OCI-LY3 (cell line): ENCODE measurements around the gene ERLIN1.

Source experiments
- H2AFZ ChIP-seq: fragments of 200-600, 300-600 bp; shearing (Covaris generic); 2 replicates; pipeline ENCODE4 v1.6.0; 2014; ENCODE audit warnings: antibody characterized with exemption, low read depth, low read length
- H3K27ac ChIP-seq: fragments of 200-600, 300-600 bp; sonication (generic); 2 replicates; pipeline ENCODE4 v1.5.1; 2014; ENCODE audit warnings: mild to moderate bottlenecking, low read length, moderate library complexity, mixed read lengths
- H3K27me3 ChIP-seq: fragments of 200-600, 300-600 bp; sonication (generic); 2 replicates; pipeline ENCODE4 v1.6.1; 2014; ENCODE audit warnings: low read depth, low read length, mixed read lengths
- H3K36me3 ChIP-seq: fragments of 200-600, 300-600 bp; sonication (generic); replicated peaks from 2 replicates; pipeline ENCODE3; 2014; ENCODE audit warnings: low read depth, low read length, mixed read lengths
- H3K4me1 ChIP-seq: fragments of 300-600, 200-600 bp; sonication (generic); 2 replicates; pipeline ENCODE4 v1.6.1; 2014; ENCODE audit warnings: low read length, mixed read lengths
- H3K4me2 ChIP-seq: fragments of 200-600, 300-600 bp; sonication (generic); 2 replicates; pipeline ENCODE4 v1.6.1; 2014; ENCODE audit warnings: low read length, mixed read lengths
- H3K4me3 ChIP-seq: fragments of 300-600, 200-600 bp; sonication (generic); 2 replicates; pipeline ENCODE4 v1.5.1; 2014; ENCODE audit warnings: antibody characterized with exemption, mild to moderate bottlenecking, low read length, moderate library complexity
- H3K79me2 ChIP-seq: fragments of 300-600, 200-600 bp; shearing (Covaris generic); 2 replicates; pipeline ENCODE4 v1.6.1; 2014; ENCODE audit warnings: mild to moderate bottlenecking, low read length, mixed read lengths
- H3K9ac ChIP-seq: fragments of 300-600, 200-600 bp; shearing (Covaris generic); 2 replicates; pipeline ENCODE4 v1.6.0; 2014; ENCODE audit warnings: mild to moderate bottlenecking, low read length, moderate library complexity
- H3K9me3 ChIP-seq: fragments of 200-600, 300-600 bp; shearing (Covaris generic); 2 replicates; pipeline ENCODE4 v1.6.1; 2014; ENCODE audit warnings: low read length, mixed read lengths; ENCODE audit not compliant: insufficient read depth
- H4K20me1 ChIP-seq: fragments of 200-600, 300-600 bp; sonication (generic); 2 replicates; pipeline ENCODE4 v1.6.1; 2016; ENCODE audit warnings: low read length, mixed read lengths; ENCODE audit not compliant: insufficient read depth
- EZH2phosphoT487 ChIP-seq: fragments of 200-600 bp; shearing (Covaris generic); IDR thresholded peaks from 2 replicates; pipeline ENCODE4 v1.6.1; 2018; ENCODE audit warnings: antibody characterized with exemption, mixed run types, low read depth
- TF ChIP-seq, protein P1 (sequence below): fragments of 200-600, 300-600 bp; sonication (generic); IDR thresholded peaks from 2 replicates; pipeline ENCODE4 v1.5.1; 2014; ENCODE audit warnings: antibody characterized with exemption, low read length, low read depth

Gene ERLIN1

DNA sequence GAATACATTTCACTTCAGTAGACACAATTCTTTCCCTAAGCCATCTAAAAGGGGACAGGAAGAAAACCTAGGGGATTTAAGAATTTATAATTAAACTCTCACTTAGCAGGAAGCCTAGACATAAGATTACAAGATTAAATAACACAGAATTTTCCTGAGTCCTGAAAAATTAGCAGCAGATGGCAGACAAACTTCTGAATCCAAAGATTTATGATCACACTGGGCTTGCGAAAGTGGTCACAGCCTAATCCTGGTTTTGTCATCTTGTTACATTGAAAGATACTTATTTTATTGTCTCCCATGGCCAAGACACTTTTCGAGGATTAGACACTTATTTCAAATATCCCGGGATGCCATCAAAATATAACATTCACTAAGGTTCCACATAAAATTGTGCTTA is 2.9 kb downstream of the ERLIN1 start:
- Histone ChIP-seq H3K4me3 (no peak overlapping the region), H3K36me3 (peaks cover 31% of the 10 kb centered on the region), H3K79me2 (peaks cover 55% of the 10 kb centered on the region), H2AFZ (no peak overlapping the region), H4K20me1 (peaks cover 8% of the 10 kb centered on the region; the same call in 1 of the 2 replicates), H3K4me1 (peaks cover 37% of the 10 kb centered on the region), H3K4me2 (no peak overlapping the region), H3K27me3 (no peaks in the 10 kb centered on the region), H3K9ac (no peak overlapping the region), H3K27ac (no peak overlapping the region), H3K9me3 (no peaks in the 10 kb centered on the region)
- TF ChIP-seq EZH2phosphoT487: no peak
- TF ChIP-seq, protein P1, sequence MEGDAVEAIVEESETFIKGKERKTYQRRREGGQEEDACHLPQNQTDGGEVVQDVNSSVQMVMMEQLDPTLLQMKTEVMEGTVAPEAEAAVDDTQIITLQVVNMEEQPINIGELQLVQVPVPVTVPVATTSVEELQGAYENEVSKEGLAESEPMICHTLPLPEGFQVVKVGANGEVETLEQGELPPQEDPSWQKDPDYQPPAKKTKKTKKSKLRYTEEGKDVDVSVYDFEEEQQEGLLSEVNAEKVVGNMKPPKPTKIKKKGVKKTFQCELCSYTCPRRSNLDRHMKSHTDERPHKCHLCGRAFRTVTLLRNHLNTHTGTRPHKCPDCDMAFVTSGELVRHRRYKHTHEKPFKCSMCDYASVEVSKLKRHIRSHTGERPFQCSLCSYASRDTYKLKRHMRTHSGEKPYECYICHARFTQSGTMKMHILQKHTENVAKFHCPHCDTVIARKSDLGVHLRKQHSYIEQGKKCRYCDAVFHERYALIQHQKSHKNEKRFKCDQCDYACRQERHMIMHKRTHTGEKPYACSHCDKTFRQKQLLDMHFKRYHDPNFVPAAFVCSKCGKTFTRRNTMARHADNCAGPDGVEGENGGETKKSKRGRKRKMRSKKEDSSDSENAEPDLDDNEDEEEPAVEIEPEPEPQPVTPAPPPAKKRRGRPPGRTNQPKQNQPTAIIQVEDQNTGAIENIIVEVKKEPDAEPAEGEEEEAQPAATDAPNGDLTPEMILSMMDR: no peak

DNA sequence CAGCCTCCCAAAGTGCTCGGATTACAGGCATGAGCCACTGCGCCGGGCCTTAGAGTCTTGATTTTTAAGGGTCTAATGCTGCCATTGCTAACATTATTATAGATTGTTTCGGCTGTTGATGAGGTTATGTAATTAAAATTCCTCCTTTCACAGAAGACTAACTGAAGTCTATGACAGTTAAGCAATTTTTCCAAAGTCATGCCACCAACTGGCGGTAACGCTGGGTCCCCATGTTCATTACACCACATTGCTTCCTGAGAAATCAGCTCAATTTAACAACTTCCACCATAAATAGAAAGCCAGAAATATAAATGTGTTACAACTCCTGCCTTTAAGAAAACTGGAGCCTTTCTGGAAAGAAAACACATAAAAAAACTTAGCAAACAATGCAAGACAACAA is 3.5 kb downstream of the ERLIN1 start:
- no peak overlapping the region for H2AFZ ChIP-seq
- H3K4me3 ChIP-seq: no peak overlapping the region
- no peak for TF ChIP-seq EZH2phosphoT487
- TF ChIP-seq, protein P1: no peak
- H4K20me1 ChIP-seq: peaks cover 8% of the 10 kb centered on the region; the same call in 1 of the 2 replicates
- no peak overlapping the region for H3K27ac ChIP-seq
- H3K36me3 ChIP-seq: peaks cover 35% of the 10 kb centered on the region
- H3K4me2 ChIP-seq: no peak overlapping the region
- peaks cover 35% of the 10 kb centered on the region for H3K4me1 ChIP-seq
- no peaks in the 10 kb centered on the region for H3K27me3 ChIP-seq
- no peak overlapping the region for H3K9ac ChIP-seq
- H3K79me2 ChIP-seq: peaks cover 48% of the 10 kb centered on the region
- no peaks in the 10 kb centered on the region for H3K9me3 ChIP-seq

DNA sequence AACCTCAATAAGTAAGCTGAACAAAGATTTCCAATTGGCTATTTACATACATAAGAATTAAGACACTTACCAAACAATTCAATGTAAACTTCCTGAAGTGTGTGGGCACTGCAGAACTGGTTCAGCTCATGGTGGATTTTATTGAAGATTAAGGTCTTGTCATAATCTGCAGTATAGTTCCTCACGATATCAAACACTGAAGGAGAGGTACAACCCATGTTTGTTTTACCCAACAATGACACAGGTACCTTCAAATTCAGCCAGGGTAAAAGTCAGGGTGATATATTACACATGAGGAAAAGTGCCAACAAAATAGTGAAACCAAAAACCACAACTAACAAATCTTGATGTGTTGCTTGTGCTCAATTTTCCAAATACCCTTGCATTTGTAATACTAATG is 10.0 kb downstream of the ERLIN1 start:
- Histone ChIP-seq H3K4me3 (no peak overlapping the region), H4K20me1 (peaks cover 8% of the 10 kb centered on the region; the same call in 1 of the 2 replicates), H2AFZ (no peak overlapping the region), H3K36me3 (peaks cover 58% of the 10 kb centered on the region), H3K4me1 (peaks cover 38% of the 10 kb centered on the region), H3K9ac (no peak overlapping the region), H3K4me2 (no peak overlapping the region), H3K79me2 (no peaks in the 10 kb centered on the region; the same call in 1 of the 2 replicates), H3K27me3 (no peaks in the 10 kb centered on the region), H3K27ac (no peak overlapping the region), H3K9me3 (no peaks in the 10 kb centered on the region)
- no peak for TF ChIP-seq EZH2phosphoT487
- TF ChIP-seq, protein P1: no peak

DNA sequence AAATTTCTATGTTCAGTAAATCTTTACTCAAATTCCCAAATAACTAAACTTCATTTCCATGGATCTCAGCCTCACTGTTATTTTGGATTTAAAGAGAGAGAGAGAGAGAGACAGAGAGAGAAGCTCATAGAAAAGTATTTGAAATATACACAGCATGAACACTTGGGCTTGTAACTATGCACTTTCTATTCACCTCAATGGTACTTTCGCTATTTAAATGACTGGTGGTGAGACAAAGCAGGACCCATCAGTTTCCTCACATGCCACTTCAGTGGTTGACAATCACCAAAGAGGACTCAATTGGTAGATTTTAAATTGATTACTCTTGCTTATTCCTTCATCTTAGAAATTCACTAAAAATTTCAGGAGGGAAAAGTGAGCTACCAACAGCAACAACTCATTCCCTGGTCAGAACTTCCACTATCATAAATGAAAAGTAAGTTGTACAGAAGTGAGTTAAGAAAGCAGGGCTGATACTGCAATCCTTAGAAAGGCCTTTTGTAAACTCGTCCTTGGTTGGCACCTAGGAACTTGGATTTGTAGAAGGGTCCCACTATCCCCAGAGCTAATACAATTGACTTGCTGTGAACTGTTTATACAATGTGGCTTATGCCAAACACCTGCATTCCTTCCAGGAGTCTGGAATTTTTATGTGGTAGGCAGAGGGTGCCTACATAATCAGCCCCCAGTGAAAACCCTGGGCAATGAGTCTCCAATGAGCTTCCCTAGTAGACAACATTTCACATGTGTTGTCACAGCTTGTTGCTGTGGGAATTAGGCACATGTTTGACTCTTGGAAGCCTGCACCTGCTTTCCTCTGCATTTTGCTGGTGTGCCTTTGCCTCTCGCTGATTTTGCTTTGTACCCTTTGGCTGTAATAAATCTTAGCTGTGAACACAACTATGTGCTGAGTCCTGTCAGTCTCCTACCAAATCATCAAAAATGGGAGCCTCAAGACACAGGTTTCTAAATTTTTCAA is 10.8 kb downstream of the ERLIN1 start:
- no peak overlapping the region; the same call in 1 of the 2 replicates for H3K9ac ChIP-seq
- peaks cover 3% of the 10 kb centered on the region; the same call in 1 of the 2 replicates for H4K20me1 ChIP-seq
- H3K79me2 ChIP-seq: peaks cover 5% of the 10 kb centered on the region
- no peaks in the 10 kb centered on the region for H3K27me3 ChIP-seq
- no peak for TF ChIP-seq EZH2phosphoT487
- TF ChIP-seq, protein P1: no peak
- H3K4me1 ChIP-seq: peaks cover 32% of the 10 kb centered on the region
- H3K4me2 ChIP-seq: peak overlapping the region; percentile 55
- no peak overlapping the region for H3K27ac ChIP-seq
- H3K4me3 ChIP-seq: 0 out of 2 replicates have a peak overlapping the region, but pooled peaks have one; percentile 8
- no peak overlapping the region for H2AFZ ChIP-seq
- H3K36me3 ChIP-seq: peaks cover 53% of the 10 kb centered on the region
- H3K9me3 ChIP-seq: no peaks in the 10 kb centered on the region
